Hematopoietic multipotent progenitor cell (in vitro differentiated cells): ENCODE measurements around the gene EHHADH. TPM values are rescaled to one million over a fixed set of nuclear protein-coding genes. Genes with fewer than 3 reads are reported as not detected.

Experiments
- DNase-seq, 3 donors: peaks; one replicate each; pipeline ENCODE4 v3.0.0-alpha.2; 2011 to 2015; ENCODE audit warnings: low read depth in 2 of 3, low spot score in 2 of 3
- small RNA-seq: library from RNA; depleted of rRNA; stranded (forward); fragments of <200 nt; gene quantifications from one replicate; pipeline ENCODE3, GENCODE V24; 2012
- total RNA-seq: library from RNA; depleted of rRNA; stranded (reverse); fragments of >200 nt; gene quantifications from one replicate; pipeline ENCODE4 v1.2.3, GENCODE V29; 2012

The EHHADH gene
- total RNA-seq, 1 donor, result 4.0 TPM

GRCh38 chr3:185151101-185151963, 102.5 kb downstream of the EHHADH start:
- no peak for DNase-seq

- no peak for DNase-seq
Observed at GRCh38 chr3:185150561-185150960, 103.3 kb downstream of the EHHADH start.

GRCh38 chr3:185149591-185149990, 104.3 kb downstream of the EHHADH start:
- DNase-seq, result no peak

- DNase-seq, result no peak
Observed at GRCh38 chr3:185145511-185145910, 108.3 kb downstream of the EHHADH start.

GRCh38 chr3:185144784-185145183, 109.1 kb downstream of the EHHADH start:
- no peak for DNase-seq

Small RNAs within 50 kb of the gene (small RNA-seq; reads per million reads assigned to genes)
- gene MIR5588, result not detected

Other genes with a start within 250 kb of the EHHADH start
- under 0.01 TPM for gene C3orf70, start 101.0 kb downstream of the EHHADH start, total RNA-seq
- 5.4 TPM for gene MAP3K13, start 109.1 kb upstream of the EHHADH start, total RNA-seq
- 16.4 TPM for gene TMEM41A, start 245.0 kb upstream of the EHHADH start, total RNA-seq